Breast epithelium (tissue), 4 donors: ENCODE results near the gene SYT2. TPM values are rescaled to one million over a fixed set of nuclear protein-coding genes. Genes with fewer than 3 reads are reported as not detected.
A peak's percentile ranks its signal among the peaks of the same experiment; 100 is the strongest.

Source experiments
- DNase-seq, 2 donors: peaks; one replicate each; pipeline ENCODE4 v3.0.0-alpha.2; 2019; ENCODE audit warnings: low spot score in 2 of 2
- H3K27ac ChIP-seq, 2 donors: fragments of 200-600 bp; sonication (generic) in 1 of 2; one replicate each; pipeline ENCODE4 v1.5.1; 2016 to 2019; ENCODE audit warnings: mild to moderate bottlenecking in 1 of 2
- H3K27me3 ChIP-seq, 2 donors: fragments of 200-600 bp; sonication (generic) in 1 of 2; one replicate each; pipeline versions ENCODE4 v1.5.1 to v1.6.0; 2017 to 2019; ENCODE audit warnings: control low read depth in 1 of 2, mild to moderate bottlenecking in 1 of 2
- H3K36me3 ChIP-seq: fragments of 200-600 bp; one replicate; pipeline ENCODE4 v1.5.1; 2019
- H3K4me1 ChIP-seq, 2 donors: fragments of 200-600 bp; sonication (generic); one replicate each; pipeline ENCODE4 v1.5.1; 2016 to 2019; ENCODE audit warnings: control low read depth in 1 of 2
- H3K4me3 ChIP-seq, 3 donors: fragments of 200-600 bp; sonication (generic); 1 replicate in 2 of 3; 2 replicates in 1 of 3; pipeline ENCODE4 v1.5.1; 2016 to 2019; ENCODE audit warnings: mild to moderate bottlenecking in 3 of 3, moderate library complexity in 2 of 3
- H3K9me3 ChIP-seq, 2 donors: fragments of 200-600 bp; sonication (generic) in 1 of 2; one replicate each; pipeline ENCODE4 v1.5.1; 2016 to 2019; ENCODE audit warnings: control low read depth in 1 of 2
- POLR2A ChIP-seq: fragments of 450-650 bp; IDR thresholded peaks from one replicate; pipeline ENCODE4 v1.6.1; 2016; ENCODE audit warnings: antibody characterized with exemption, mild to moderate bottlenecking, moderate library complexity
- POLR2AphosphoS5 ChIP-seq, 3 donors: sonication (generic); formaldehyde crosslinking; IDR thresholded peaks; one replicate each; pipeline ENCODE4 v1.6.1; 2017; ENCODE audit warnings: antibody characterized with exemption in 3 of 3
- intact Hi-C: fragments of 100-400 bp; cut with DNase I; formaldehyde crosslinking; loops from one replicate; pipeline ENCODE4 v1.15.1; 2023; ENCODE audit warnings: low total_unique reads
- total RNA-seq, 3 donors: library from RNA; depleted of rRNA; stranded (reverse); fragments of >200 nt; gene quantifications; one replicate each; pipeline ENCODE4 v1.1.0, GENCODE V29; 2016
- TF ChIP-seq, protein P1 (sequence below), 3 donors: fragments of 450-650 bp; IDR thresholded peaks; one replicate each; pipeline ENCODE4 v1.5.1; 2016 to 2017; ENCODE audit warnings: antibody characterized with exemption in 3 of 3, mild to moderate bottlenecking in 3 of 3, moderate library complexity in 3 of 3

The SYT2 gene
- total RNA-seq, 3 donors from 2014 or later: under 0.01 to 0.15 (median under 0.01) TPM

GRCh38 chr1:202576816-202577215 lies 133.4 kb downstream of the SYT2 start:
- peaks cover 0 to 24% of the 10 kb centered on the region in 2 donors for H3K4me1 ChIP-seq
- peak overlapping the region; percentile 49 to 78 for H3K27ac ChIP-seq
- H3K9me3 ChIP-seq: no peaks in the 10 kb centered on the region
- DNase-seq: peak in 1 of 2 donors; percentile 65
- no peak overlapping the region for H3K4me3 ChIP-seq
- no peaks in the 10 kb centered on the region for H3K27me3 ChIP-seq
- intact Hi-C loops: no loop called here
- H3K36me3 ChIP-seq: no peaks in the 10 kb centered on the region
- peak; percentile 16 to 67 (median 46) for TF ChIP-seq POLR2AphosphoS5 (IDR thresholded peaks at IDR 0.05)
- no peak for TF ChIP-seq POLR2A
- TF ChIP-seq, protein P1, sequence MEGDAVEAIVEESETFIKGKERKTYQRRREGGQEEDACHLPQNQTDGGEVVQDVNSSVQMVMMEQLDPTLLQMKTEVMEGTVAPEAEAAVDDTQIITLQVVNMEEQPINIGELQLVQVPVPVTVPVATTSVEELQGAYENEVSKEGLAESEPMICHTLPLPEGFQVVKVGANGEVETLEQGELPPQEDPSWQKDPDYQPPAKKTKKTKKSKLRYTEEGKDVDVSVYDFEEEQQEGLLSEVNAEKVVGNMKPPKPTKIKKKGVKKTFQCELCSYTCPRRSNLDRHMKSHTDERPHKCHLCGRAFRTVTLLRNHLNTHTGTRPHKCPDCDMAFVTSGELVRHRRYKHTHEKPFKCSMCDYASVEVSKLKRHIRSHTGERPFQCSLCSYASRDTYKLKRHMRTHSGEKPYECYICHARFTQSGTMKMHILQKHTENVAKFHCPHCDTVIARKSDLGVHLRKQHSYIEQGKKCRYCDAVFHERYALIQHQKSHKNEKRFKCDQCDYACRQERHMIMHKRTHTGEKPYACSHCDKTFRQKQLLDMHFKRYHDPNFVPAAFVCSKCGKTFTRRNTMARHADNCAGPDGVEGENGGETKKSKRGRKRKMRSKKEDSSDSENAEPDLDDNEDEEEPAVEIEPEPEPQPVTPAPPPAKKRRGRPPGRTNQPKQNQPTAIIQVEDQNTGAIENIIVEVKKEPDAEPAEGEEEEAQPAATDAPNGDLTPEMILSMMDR (IDR thresholded peaks at IDR 0.05): no peak

- no peaks in the 10 kb centered on the region for H3K27me3 ChIP-seq
- peak overlapping the region; percentile 78 to 82 for H3K27ac ChIP-seq
- peaks cover 0 to 24% of the 10 kb centered on the region in 2 donors for H3K4me1 ChIP-seq
- DNase-seq: no peak
- no peaks in the 10 kb centered on the region for H3K36me3 ChIP-seq
- TF ChIP-seq POLR2A: no peak
- TF ChIP-seq, protein P1 (IDR thresholded peaks at IDR 0.05): no peak
- no peak for TF ChIP-seq POLR2AphosphoS5 (IDR thresholded peaks at IDR 0.05)
- intact Hi-C loops: no loop called here
- H3K4me3 ChIP-seq: no peak overlapping the region
- H3K9me3 ChIP-seq: no peaks in the 10 kb centered on the region
These were observed 134.2 kb downstream of the SYT2 start for GRCh38 chr1:202575918-202576653.

DNA sequence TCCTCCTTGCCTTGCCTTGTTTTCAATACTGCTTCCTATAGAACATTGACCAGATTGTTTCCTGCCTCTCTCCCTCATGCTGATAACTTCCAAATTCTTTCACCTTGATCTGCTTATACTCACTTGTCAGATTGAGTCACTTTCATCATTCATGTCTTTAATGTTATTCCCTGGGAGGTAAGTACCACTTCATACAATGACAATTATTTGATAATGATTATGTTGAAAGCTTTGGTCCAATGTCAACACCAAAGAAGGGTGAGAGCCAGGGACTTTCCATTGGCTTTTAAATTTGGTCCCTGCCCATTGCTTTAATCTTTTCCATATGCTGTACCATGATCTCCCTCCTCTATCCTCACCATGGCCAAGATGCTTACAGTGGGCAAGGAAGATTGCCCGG lies 137.4 kb downstream of the SYT2 start:
- no peaks in the 10 kb centered on the region for H3K27me3 ChIP-seq
- H3K4me1 ChIP-seq: peaks cover 0 to 19% of the 10 kb centered on the region in 2 donors
- no peak overlapping the region for H3K4me3 ChIP-seq
- no peak for DNase-seq
- TF ChIP-seq POLR2A: no peak
- intact Hi-C loops: no loop called here
- no peaks in the 10 kb centered on the region for H3K36me3 ChIP-seq
- no peaks in the 10 kb centered on the region for H3K9me3 ChIP-seq
- H3K27ac ChIP-seq: peak overlapping the region in 1 of 2 donors; percentile 4

- Histone ChIP-seq H3K27me3 (no peaks in the 10 kb centered on the region), H3K27ac (no peak overlapping the region), H3K9me3 (no peaks in the 10 kb centered on the region), H3K4me3 (no peak overlapping the region), H3K4me1 (peaks cover 0 to 10% of the 10 kb centered on the region in 2 donors), H3K36me3 (no peaks in the 10 kb centered on the region)
- intact Hi-C loops: no loop called here
- DNase-seq: no peak
- TF ChIP-seq POLR2A (no peak), POLR2AphosphoS5 (IDR thresholded peaks at IDR 0.05) (no peak)
- TF ChIP-seq, protein P1 (IDR thresholded peaks at IDR 0.05): peak; percentile 9 to 55 (median 42)
These were observed 138.4 kb downstream of the SYT2 start for GRCh38 chr1:202571719-202572339.

DNA sequence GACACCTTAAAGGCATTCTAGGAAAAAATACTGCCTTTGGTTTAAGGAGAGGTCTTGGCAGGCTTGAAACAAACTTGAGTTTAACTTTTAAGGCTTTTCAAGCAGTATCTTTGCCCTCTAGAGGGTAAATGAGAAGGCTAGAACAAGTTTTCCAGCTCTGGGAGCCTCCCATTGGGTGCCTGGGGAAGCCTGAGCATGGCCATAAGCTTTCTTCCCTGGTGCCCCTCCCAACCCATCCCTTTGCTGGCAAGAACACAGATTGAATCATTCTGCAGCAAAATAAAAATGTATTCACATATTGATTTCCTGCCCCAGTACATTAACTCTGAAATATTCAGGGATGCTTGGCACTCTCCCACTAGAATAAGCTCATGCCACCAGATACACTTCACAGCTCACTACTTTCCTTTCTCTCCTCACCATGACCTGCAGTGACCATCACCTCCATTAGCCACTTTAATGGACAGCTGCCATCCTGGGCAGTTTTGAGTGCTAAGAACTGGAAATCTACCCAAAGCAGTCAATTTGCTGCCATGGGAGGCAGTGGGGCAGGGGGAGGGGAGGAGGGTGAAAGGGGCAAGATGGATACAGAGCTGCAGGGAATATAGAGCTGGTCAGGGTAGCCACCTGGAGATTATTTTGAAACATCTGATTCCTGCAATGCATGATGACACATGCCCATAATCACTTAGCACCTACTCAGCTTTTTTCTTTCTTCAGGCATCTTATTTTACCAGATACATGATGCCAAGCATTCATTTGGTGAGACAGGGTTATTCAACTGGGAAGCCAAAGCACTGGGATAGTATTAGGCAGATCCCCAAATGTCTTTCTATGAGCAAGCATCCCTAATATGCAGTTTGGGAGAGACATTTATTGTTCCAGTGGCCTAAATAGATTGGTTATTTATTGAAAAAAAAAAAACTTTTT lies 140.6 kb downstream of the SYT2 start:
- intact Hi-C loops: no loop called here
- Histone ChIP-seq H3K4me3 (no peak overlapping the region), H3K9me3 (no peaks in the 10 kb centered on the region), H3K27ac (peak overlapping the region; percentile 21 to 65), H3K36me3 (no peaks in the 10 kb centered on the region), H3K4me1 (peaks cover 0 to 3% of the 10 kb centered on the region in 2 donors), H3K27me3 (no peaks in the 10 kb centered on the region)
- TF ChIP-seq, protein P1 (IDR thresholded peaks at IDR 0.05): no peak
- no peak for TF ChIP-seq POLR2AphosphoS5 (IDR thresholded peaks at IDR 0.05)
- no peak for TF ChIP-seq POLR2A
- no peak for DNase-seq
